Keratinocyte (primary cell): ENCODE results near the gene VPS8. TPM values are rescaled to one million over a fixed set of nuclear protein-coding genes. Genes with fewer than 3 reads are reported as not detected.

Experiments used
- DNase-seq: peaks from one replicate; pipeline ENCODE4 v3.0.0-alpha.2; 2011; ENCODE audit warnings: low read depth, missing footprints, low spot score
- FAIRE-seq: peaks from 2 replicates; lab custom pipeline; 2011; peaks lifted over from hg19 to GRCh38; lab: Jason Lieb, UNC
- H2AFZ ChIP-seq: 2 replicates; pipeline ENCODE4 v1.6.0; 2012; ENCODE audit warnings: low read length, control low read depth, inconsistent platforms; ENCODE audit not compliant: control insufficient read depth
- H3K27ac ChIP-seq: 2 replicates; pipeline ENCODE4 v1.5.1; 2011; ENCODE audit warnings: low read length; ENCODE audit not compliant: control insufficient read depth, insufficient read depth
- H3K27me3 ChIP-seq: 3 replicates; pipeline ENCODE4 v1.6.0; 2011; ENCODE audit warnings: low read length; ENCODE audit not compliant: control insufficient read depth, insufficient read depth; ENCODE audit errors: extremely low read depth
- H3K36me3 ChIP-seq, 2 experiments: 2 replicates in 1 of 2; 3 replicates in 1 of 2; pipeline ENCODE4 v1.5.1; 2011; ENCODE audit warnings: low read length in 2 of 2, mild to moderate bottlenecking in 1 of 2; ENCODE audit not compliant: control insufficient read depth in 2 of 2, insufficient read depth in 2 of 2; ENCODE audit errors: extremely low read depth in 1 of 2
- H3K4me1 ChIP-seq: 3 replicates; pipeline ENCODE4 v1.5.1; 2011; ENCODE audit warnings: low read length; ENCODE audit not compliant: control insufficient read depth, insufficient read depth; ENCODE audit errors: extremely low read depth
- H3K4me2 ChIP-seq: 3 replicates; pipeline ENCODE4 v1.6.0; 2011; ENCODE audit warnings: low read depth, low read length; ENCODE audit not compliant: control insufficient read depth, insufficient read depth; ENCODE audit errors: extremely low read depth
- H3K4me3 ChIP-seq, 3 experiments: fragments of 200-600 bp in 1 of 3; sonication (generic) in 1 of 3; 2 replicates in 2 of 3; 3 replicates in 1 of 3; pipeline ENCODE4 v1.5.1; 2011 to 2016; ENCODE audit warnings: low read length in 3 of 3, mild to moderate bottlenecking in 3 of 3, control low read depth in 2 of 3, inconsistent platforms in 1 of 3, low read depth in 1 of 3, mixed read lengths in 1 of 3, mixed run types in 1 of 3, moderate library complexity in 1 of 3; ENCODE audit not compliant: control insufficient read depth in 2 of 3, insufficient read depth in 2 of 3; ENCODE audit errors: extremely low read depth in 1 of 3
- H3K79me2 ChIP-seq: 2 replicates; pipeline ENCODE4 v1.6.0; 2012; ENCODE audit warnings: low read length; ENCODE audit not compliant: control insufficient read depth, insufficient read depth
- H3K9ac ChIP-seq: 3 replicates; pipeline ENCODE4 v1.6.0; 2011; ENCODE audit warnings: low read length; ENCODE audit not compliant: control insufficient read depth, insufficient read depth; ENCODE audit errors: extremely low read depth
- H3K9me1 ChIP-seq: 3 replicates; pipeline ENCODE4 v1.6.0; 2011; ENCODE audit warnings: low read length; ENCODE audit not compliant: control insufficient read depth, insufficient read depth; ENCODE audit errors: extremely low read depth
- H3K9me3 ChIP-seq: 2 replicates; pipeline ENCODE4 v1.5.1; 2012; ENCODE audit warnings: low read depth, low read length; ENCODE audit not compliant: control insufficient read depth
- H4K20me1 ChIP-seq: 3 replicates; pipeline ENCODE4 v1.6.0; 2011; ENCODE audit warnings: low read length; ENCODE audit not compliant: control insufficient read depth, insufficient read depth; ENCODE audit errors: extremely low read depth
- CTCF ChIP-seq, 3 experiments: IDR thresholded peaks in 1 of 3; conservative IDR thresholded peaks in 1 of 3; optimal IDR thresholded peaks in 1 of 3; 2 replicates in 2 of 3; 3 replicates in 1 of 3; pipeline versions ENCODE3 to v1.5.1; 2011; ENCODE audit warnings: low read length in 3 of 3, mild to moderate bottlenecking in 3 of 3, moderate library complexity in 2 of 3, control low read depth in 1 of 3, inconsistent platforms in 1 of 3; ENCODE audit not compliant: insufficient read depth in 2 of 3; ENCODE audit errors: extremely low read depth in 1 of 3
- EZH2 ChIP-seq: IDR thresholded peaks from one replicate; pipeline ENCODE4 v1.6.1; 2012; ENCODE audit warnings: inconsistent platforms, mild to moderate bottlenecking, low read length, moderate library complexity
- dilution Hi-C: fragments of 300-500 bp; cut with MboI; formaldehyde crosslinking; loops from one replicate; pipeline ENCODE4 v1.7.0; 2020; ENCODE audit warnings: low sequenced_read_pairs; ENCODE audit not compliant: extremely low pct_ligation_motif_present
- polyA plus RNA-seq, 5 experiments: library from polyadenylated mRNA; depleted of rRNA in 3 of 5; stranded (reverse) in 3 of 5; stranded (forward) in 1 of 5; unstranded in 1 of 5; fragments of >200 nt; gene quantifications; 1 replicate in 1 of 5; 2 replicates in 3 of 5; 3 replicates in 1 of 5; pipeline versions ENCODE4 v1.2.1 to v1.2.3, GENCODE V29; 2011 to 2012; ENCODE audit warnings: missing spikeins in 2 of 5, low read depth in 1 of 5, low replicate concordance in 1 of 5

The VPS8 gene
- polyA plus RNA-seq, 1 donor (not counting 4 experiments of a cell fraction or from before 2014, with no cell fraction given) = 28.4 TPM

- peaks cover 26% of the 10 kb centered on the region for H3K79me2 ChIP-seq
- H3K36me3 ChIP-seq = peaks cover 0 to 3% of the 10 kb centered on the region in 2 experiments
- H3K4me1 ChIP-seq = no peaks in the 10 kb centered on the region
- no peak for TF ChIP-seq CTCF (optimal IDR thresholded peaks at IDR 0.05 in 1 of 3, IDR thresholded peaks at IDR 0.05 in 1 of 3, conservative IDR thresholded peaks at IDR 0.05 in 1 of 3; ENCODE audit: extremely low read depth in 1 of 3, insufficient read depth in 2 of 3, low read length in 3 of 3)
- no peak for TF ChIP-seq EZH2
- H4K20me1 ChIP-seq = no peaks in the 10 kb centered on the region
- no peaks in the 10 kb centered on the region for H3K9me1 ChIP-seq
- H3K9ac ChIP-seq = no peak overlapping the region
- no peak overlapping the region for H2AFZ ChIP-seq
- DNase-seq = no peak
- no peak overlapping the region for H3K4me2 ChIP-seq
- no peaks in the 10 kb centered on the region for H3K27me3 ChIP-seq
- dilution Hi-C loops = no loop called here
- no peak overlapping the region for H3K27ac ChIP-seq
- FAIRE-seq = no peak
- no peaks in the 10 kb centered on the region for H3K9me3 ChIP-seq
- no peak overlapping the region for H3K4me3 ChIP-seq
These were observed 2.2 kb downstream of the VPS8 start for GRCh38 chr3:184814214-184814613.

- H3K79me2 ChIP-seq = peaks cover 26% of the 10 kb centered on the region
- no peak overlapping the region for H2AFZ ChIP-seq
- no peak overlapping the region for H3K27ac ChIP-seq
- no peaks in the 10 kb centered on the region for H4K20me1 ChIP-seq
- no peaks in the 10 kb centered on the region for H3K9me3 ChIP-seq
- H3K27me3 ChIP-seq = no peaks in the 10 kb centered on the region
- no peak for FAIRE-seq
- H3K4me3 ChIP-seq = no peak overlapping the region
- no peak overlapping the region for H3K4me2 ChIP-seq
- H3K4me1 ChIP-seq = no peaks in the 10 kb centered on the region
- TF ChIP-seq CTCF (optimal IDR thresholded peaks at IDR 0.05 in 1 of 3, IDR thresholded peaks at IDR 0.05 in 1 of 3, conservative IDR thresholded peaks at IDR 0.05 in 1 of 3; ENCODE audit: extremely low read depth in 1 of 3, insufficient read depth in 2 of 3, low read length in 3 of 3) = no peak
- TF ChIP-seq EZH2 = no peak
- no peaks in the 10 kb centered on the region for H3K9me1 ChIP-seq
- peaks cover 0 to 3% of the 10 kb centered on the region in 2 experiments for H3K36me3 ChIP-seq
- DNase-seq = no peak
- dilution Hi-C loops = no loop called here
- no peak overlapping the region for H3K9ac ChIP-seq
These were observed 3.3 kb downstream of the VPS8 start for GRCh38 chr3:184815046-184815930.
